ENCODE data around the gene SPATA24.

DNA sequence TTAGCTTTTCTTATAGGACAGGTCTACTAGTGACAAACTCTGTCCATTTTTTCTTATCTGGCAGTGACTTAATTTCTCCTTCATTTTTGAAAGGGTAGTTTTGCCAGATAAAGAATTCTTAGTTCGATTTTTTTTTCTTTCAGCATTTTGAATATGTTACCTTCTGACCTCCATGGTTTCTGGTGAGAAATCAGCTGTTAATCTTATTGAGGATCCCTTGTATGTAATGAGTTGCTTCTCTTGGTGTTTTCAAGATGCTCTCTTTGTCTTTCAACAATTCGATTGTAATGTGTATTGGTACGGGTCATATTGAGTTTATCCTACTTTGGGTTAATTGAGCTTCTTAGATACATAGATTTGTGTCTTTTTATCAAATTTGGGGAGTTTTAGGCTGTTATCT is 49.7 kb downstream of the SPATA24 start:
- TF ChIP-seq, protein P1, sequence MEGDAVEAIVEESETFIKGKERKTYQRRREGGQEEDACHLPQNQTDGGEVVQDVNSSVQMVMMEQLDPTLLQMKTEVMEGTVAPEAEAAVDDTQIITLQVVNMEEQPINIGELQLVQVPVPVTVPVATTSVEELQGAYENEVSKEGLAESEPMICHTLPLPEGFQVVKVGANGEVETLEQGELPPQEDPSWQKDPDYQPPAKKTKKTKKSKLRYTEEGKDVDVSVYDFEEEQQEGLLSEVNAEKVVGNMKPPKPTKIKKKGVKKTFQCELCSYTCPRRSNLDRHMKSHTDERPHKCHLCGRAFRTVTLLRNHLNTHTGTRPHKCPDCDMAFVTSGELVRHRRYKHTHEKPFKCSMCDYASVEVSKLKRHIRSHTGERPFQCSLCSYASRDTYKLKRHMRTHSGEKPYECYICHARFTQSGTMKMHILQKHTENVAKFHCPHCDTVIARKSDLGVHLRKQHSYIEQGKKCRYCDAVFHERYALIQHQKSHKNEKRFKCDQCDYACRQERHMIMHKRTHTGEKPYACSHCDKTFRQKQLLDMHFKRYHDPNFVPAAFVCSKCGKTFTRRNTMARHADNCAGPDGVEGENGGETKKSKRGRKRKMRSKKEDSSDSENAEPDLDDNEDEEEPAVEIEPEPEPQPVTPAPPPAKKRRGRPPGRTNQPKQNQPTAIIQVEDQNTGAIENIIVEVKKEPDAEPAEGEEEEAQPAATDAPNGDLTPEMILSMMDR (IDR thresholded peaks at IDR 0.05), result no peak
- no peak for TF ChIP-seq POLR2A (IDR thresholded peaks at IDR 0.05)
